BLaER1 (cell line): ENCODE data around the gene ALX1.

Source experiments
- H3K27ac ChIP-seq: shearing (Covaris generic); formaldehyde crosslinking; 2 replicates; pipeline ENCODE4 v1.8.1; 2022
- H3K27me3 ChIP-seq: shearing (Covaris generic); formaldehyde crosslinking; 2 replicates; pipeline ENCODE4 v1.8.1; 2022
- H3K36me3 ChIP-seq: shearing (Covaris generic); formaldehyde crosslinking; 2 replicates; pipeline ENCODE4 v1.8.1; 2022
- H3K4me1 ChIP-seq: shearing (Covaris generic); formaldehyde crosslinking; 2 replicates; pipeline ENCODE4 v1.8.1; 2022
- H3K4me2 ChIP-seq: shearing (Covaris generic); formaldehyde crosslinking; 2 replicates; pipeline ENCODE4 v1.8.1; 2022
- H3K4me3 ChIP-seq: shearing (Covaris generic); formaldehyde crosslinking; 2 replicates; pipeline ENCODE4 v1.8.1; 2022
- H3K9ac ChIP-seq: shearing (Covaris generic); formaldehyde crosslinking; 2 replicates; pipeline ENCODE4 v1.8.1; 2022
- H3K9me3 ChIP-seq: shearing (Covaris generic); formaldehyde crosslinking; 2 replicates; pipeline ENCODE4 v1.8.1; 2022
- H4K20me1 ChIP-seq: shearing (Covaris generic); formaldehyde crosslinking; 2 replicates; pipeline ENCODE4 v1.8.1; 2022
- Cebpa-rat ChIP-seq: shearing (Covaris generic); IDR thresholded peaks from 2 replicates; pipeline ENCODE4 v1.8.1; 2022

Gene ALX1

GRCh38 chr12:85275374-85275773 lies 4.6 kb upstream of the ALX1 start:
- H3K27me3 ChIP-seq = no peaks in the 10 kb centered on the region
- no peaks in the 10 kb centered on the region for H3K4me1 ChIP-seq
- H3K9me3 ChIP-seq = peaks cover 32% of the 10 kb centered on the region
- H3K27ac ChIP-seq = no peak overlapping the region
- no peak overlapping the region for H3K9ac ChIP-seq
- H3K36me3 ChIP-seq = no peaks in the 10 kb centered on the region
- no peak for TF ChIP-seq Cebpa-rat
- no peak overlapping the region for H3K4me3 ChIP-seq
- H4K20me1 ChIP-seq = no peaks in the 10 kb centered on the region
- H3K4me2 ChIP-seq = no peak overlapping the region

- Histone ChIP-seq H4K20me1 (no peaks in the 10 kb centered on the region), H3K9me3 (peaks cover 36% of the 10 kb centered on the region), H3K36me3 (no peaks in the 10 kb centered on the region), H3K27ac (no peak overlapping the region), H3K27me3 (no peaks in the 10 kb centered on the region), H3K4me1 (no peaks in the 10 kb centered on the region), H3K4me2 (no peak overlapping the region), H3K9ac (no peak overlapping the region), H3K4me3 (no peak overlapping the region)
- TF ChIP-seq Cebpa-rat = no peak
These were observed 2.8 kb upstream of the ALX1 start for GRCh38 chr12:85277191-85277590.

GRCh38 chr12:85277900-85278597 lies 2.0 kb upstream of the ALX1 start:
- H3K27ac ChIP-seq = no peak overlapping the region
- H3K4me2 ChIP-seq = no peak overlapping the region
- no peaks in the 10 kb centered on the region for H4K20me1 ChIP-seq
- no peak for TF ChIP-seq Cebpa-rat
- H3K9me3 ChIP-seq = peaks cover 36% of the 10 kb centered on the region
- no peak overlapping the region for H3K9ac ChIP-seq
- H3K4me1 ChIP-seq = no peaks in the 10 kb centered on the region
- H3K27me3 ChIP-seq = no peaks in the 10 kb centered on the region
- no peak overlapping the region for H3K4me3 ChIP-seq
- H3K36me3 ChIP-seq = no peaks in the 10 kb centered on the region

- Histone ChIP-seq H3K27me3 (no peaks in the 10 kb centered on the region), H3K36me3 (no peaks in the 10 kb centered on the region), H4K20me1 (no peaks in the 10 kb centered on the region), H3K4me1 (no peaks in the 10 kb centered on the region), H3K4me2 (no peak overlapping the region), H3K27ac (no peak overlapping the region), H3K9ac (no peak overlapping the region), H3K4me3 (no peak overlapping the region), H3K9me3 (peaks cover 32% of the 10 kb centered on the region)
- TF ChIP-seq Cebpa-rat = no peak
These were observed 1.2 kb upstream of the ALX1 start for GRCh38 chr12:85278598-85279448.

- Histone ChIP-seq H3K4me1 (no peaks in the 10 kb centered on the region), H3K27ac (no peak overlapping the region), H3K4me2 (no peak overlapping the region), H3K4me3 (no peak overlapping the region), H3K9ac (no peak overlapping the region), H3K27me3 (no peaks in the 10 kb centered on the region), H3K9me3 (peaks cover 29% of the 10 kb centered on the region), H3K36me3 (no peaks in the 10 kb centered on the region), H4K20me1 (no peaks in the 10 kb centered on the region)
- no peak for TF ChIP-seq Cebpa-rat
These were observed 413 bp upstream of the ALX1 start for GRCh38 chr12:85279449-85280164.

GRCh38 chr12:85280984-85281630 lies 1.1 kb downstream of the ALX1 start:
- H4K20me1 ChIP-seq = no peaks in the 10 kb centered on the region
- no peaks in the 10 kb centered on the region for H3K36me3 ChIP-seq
- no peak for TF ChIP-seq Cebpa-rat
- H3K9ac ChIP-seq = no peak overlapping the region
- H3K27me3 ChIP-seq = no peaks in the 10 kb centered on the region
- no peak overlapping the region for H3K27ac ChIP-seq
- H3K4me1 ChIP-seq = no peaks in the 10 kb centered on the region
- H3K4me2 ChIP-seq = no peak overlapping the region
- H3K4me3 ChIP-seq = no peak overlapping the region
- H3K9me3 ChIP-seq = peaks cover 29% of the 10 kb centered on the region

GRCh38 chr12:85281636-85282312 lies 1.8 kb downstream of the ALX1 start:
- Histone ChIP-seq H3K4me2 (no peak overlapping the region), H3K36me3 (no peaks in the 10 kb centered on the region), H3K9me3 (peaks cover 29% of the 10 kb centered on the region), H3K4me3 (no peak overlapping the region), H3K9ac (no peak overlapping the region), H3K4me1 (no peaks in the 10 kb centered on the region), H3K27me3 (no peaks in the 10 kb centered on the region), H4K20me1 (no peaks in the 10 kb centered on the region), H3K27ac (no peak overlapping the region)
- no peak for TF ChIP-seq Cebpa-rat

- H3K27me3 ChIP-seq = no peaks in the 10 kb centered on the region
- no peaks in the 10 kb centered on the region for H3K36me3 ChIP-seq
- no peak overlapping the region for H3K9ac ChIP-seq
- H3K9me3 ChIP-seq = peaks cover 20% of the 10 kb centered on the region
- no peaks in the 10 kb centered on the region for H3K4me1 ChIP-seq
- H4K20me1 ChIP-seq = no peaks in the 10 kb centered on the region
- no peak for TF ChIP-seq Cebpa-rat
- no peak overlapping the region for H3K27ac ChIP-seq
- H3K4me2 ChIP-seq = no peak overlapping the region
- H3K4me3 ChIP-seq = no peak overlapping the region
These were observed 3.5 kb downstream of the ALX1 start for GRCh38 chr12:85283560-85283959.

GRCh38 chr12:85296362-85296761 lies 16.3 kb downstream of the ALX1 start:
- Histone ChIP-seq H3K9ac (no peak overlapping the region), H3K4me1 (peaks cover 6% of the 10 kb centered on the region), H4K20me1 (no peaks in the 10 kb centered on the region), H3K36me3 (no peaks in the 10 kb centered on the region), H3K4me3 (no peak overlapping the region), H3K9me3 (no peaks in the 10 kb centered on the region), H3K27ac (no peak overlapping the region), H3K4me2 (no peak overlapping the region), H3K27me3 (no peaks in the 10 kb centered on the region)
- no peak for TF ChIP-seq Cebpa-rat
